GM13977 (cell line): ENCODE results near the gene CMTM7.
"Not testable (repeated sequence)": the region's sequence is repeated elsewhere in the genome, so short reads cannot be mapped to it uniquely, and the experiment has no call there.

Experiments used
- DNase-seq: peaks from one replicate; pipeline ENCODE4 v3.0.0; 2012; ENCODE audit warnings: low spot score
- CTCF ChIP-seq: IDR thresholded peaks from 2 replicates; pipeline ENCODE4 v1.5.1; 2012; ENCODE audit warnings: mild to moderate bottlenecking, control low read depth; ENCODE audit not compliant: insufficient read depth; ENCODE audit errors: extremely low read depth, missing control alignments
- in situ Hi-C: fragments of 300-500 bp; cut with MboI; formaldehyde crosslinking; loops from one replicate; pipeline ENCODE4 v1.12.0; 2022; ENCODE audit warnings: low sequenced_read_pairs, low pct_unique_long_range_greater_than_20kb, mixed read lengths, inconsistent platforms; ENCODE audit not compliant: unreplicated experiment

The CMTM7 gene

DNA sequence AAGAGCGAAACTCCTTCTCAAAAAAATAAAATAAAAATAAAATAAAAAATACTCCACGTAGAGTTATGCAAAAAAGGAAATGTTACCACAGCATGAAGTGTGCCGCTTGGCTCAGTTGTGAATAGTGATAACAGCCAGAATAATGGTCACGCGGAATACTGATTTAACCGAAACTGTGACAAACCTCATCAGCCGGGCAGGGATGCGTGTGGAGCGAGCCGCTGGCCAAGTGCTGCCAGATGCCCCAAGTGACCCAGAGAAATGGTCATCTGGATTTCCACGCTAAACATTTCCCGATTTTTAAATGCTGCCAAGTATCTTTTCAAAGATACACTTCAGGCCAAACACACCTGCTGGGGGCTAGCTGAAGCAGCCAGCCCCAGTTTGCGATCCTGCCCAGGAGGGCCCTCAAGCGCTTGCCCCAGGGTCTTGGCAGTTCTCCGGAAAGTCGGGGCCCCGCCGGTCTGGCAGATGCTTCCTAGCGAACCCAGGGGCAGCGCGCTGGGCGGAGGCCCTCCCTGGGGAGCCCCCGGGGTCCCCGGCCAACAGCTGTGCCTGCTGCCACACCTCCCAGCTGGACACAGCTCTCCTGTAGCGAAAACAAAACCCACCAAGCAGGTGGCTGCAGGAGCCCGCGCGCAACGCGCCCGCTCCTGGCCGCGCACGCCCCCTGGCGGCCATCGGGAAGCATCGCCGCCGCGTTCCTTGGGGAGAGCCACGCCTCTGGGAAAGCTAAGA, 75.8 kb downstream of the CMTM7 start:
- peak; percentile 99 for TF ChIP-seq CTCF
- in situ Hi-C loops: no loop called here
- DNase-seq: peak; percentile 84

DNA sequence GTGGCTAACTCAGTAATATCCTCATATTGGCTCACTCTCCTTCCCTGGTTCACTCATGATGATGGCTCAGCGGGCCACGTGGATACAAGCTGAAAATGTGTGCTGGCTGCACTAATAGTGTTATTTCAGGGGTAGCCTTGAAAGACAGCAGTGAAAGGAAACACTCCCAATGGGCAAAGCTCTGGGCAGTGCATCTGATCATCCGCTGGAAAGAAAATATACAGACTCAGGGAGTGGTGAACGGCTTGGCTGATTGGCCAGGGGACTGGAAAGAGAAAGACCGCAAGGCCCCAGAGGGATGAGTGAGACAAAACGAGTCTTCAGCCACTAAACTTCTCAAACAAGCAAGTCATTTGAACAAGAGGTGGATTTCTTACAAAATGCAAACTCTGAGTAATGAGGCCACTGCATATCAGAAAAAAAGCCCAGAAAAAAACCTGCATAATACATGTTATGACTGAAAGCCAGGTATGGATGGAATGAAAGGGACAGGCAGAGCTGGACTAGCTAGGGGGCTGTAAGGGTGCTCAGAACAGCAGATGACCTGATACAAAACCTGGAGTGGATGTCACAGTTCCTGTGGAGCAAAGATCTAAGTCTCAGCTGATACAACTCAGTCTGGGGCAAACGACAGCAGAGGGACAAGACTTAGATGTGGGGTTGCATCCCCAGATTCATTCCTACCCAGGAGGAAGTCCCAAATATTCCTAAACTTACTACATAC, 77.7 kb downstream of the CMTM7 start:
- in situ Hi-C loops: no loop called here
- peak; percentile 45 for DNase-seq
- TF ChIP-seq CTCF: no peak

- no peak for TF ChIP-seq CTCF
- no peak for DNase-seq
- in situ Hi-C loops: no loop called here
Measured at GRCh38 chr3:32470362-32470761, 78.7 kb downstream of the CMTM7 start.

GRCh38 chr3:32471246-32471645, 79.6 kb downstream of the CMTM7 start:
- in situ Hi-C loops: no loop called here
- no peak for DNase-seq
- TF ChIP-seq CTCF: no peak

- DNase-seq, in situ Hi-C loops: not testable (repeated sequence)
Measured at GRCh38 chr3:32472151-32472550, 80.5 kb downstream of the CMTM7 start.

DNA sequence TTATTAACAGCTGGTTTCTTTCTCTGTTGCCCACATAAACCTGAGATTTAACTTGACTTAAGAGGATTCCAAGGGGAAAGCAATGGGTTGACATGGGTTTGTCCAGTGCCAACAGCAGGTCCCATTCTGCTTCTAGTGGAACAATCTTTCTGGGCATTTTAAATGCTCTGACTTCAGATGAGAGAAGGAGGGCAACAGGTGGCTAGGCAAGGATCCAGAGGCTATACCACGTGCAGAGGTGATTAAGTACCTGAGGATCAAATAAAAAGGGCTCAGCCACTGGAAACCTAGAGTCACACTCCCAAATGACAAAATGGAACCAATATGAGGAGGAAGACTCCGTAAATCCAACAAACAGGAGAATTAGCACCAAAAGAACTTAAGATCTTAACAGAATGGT, 82.5 kb downstream of the CMTM7 start:
- in situ Hi-C loops: no loop called here
- DNase-seq: no peak
- TF ChIP-seq CTCF: no peak

DNA sequence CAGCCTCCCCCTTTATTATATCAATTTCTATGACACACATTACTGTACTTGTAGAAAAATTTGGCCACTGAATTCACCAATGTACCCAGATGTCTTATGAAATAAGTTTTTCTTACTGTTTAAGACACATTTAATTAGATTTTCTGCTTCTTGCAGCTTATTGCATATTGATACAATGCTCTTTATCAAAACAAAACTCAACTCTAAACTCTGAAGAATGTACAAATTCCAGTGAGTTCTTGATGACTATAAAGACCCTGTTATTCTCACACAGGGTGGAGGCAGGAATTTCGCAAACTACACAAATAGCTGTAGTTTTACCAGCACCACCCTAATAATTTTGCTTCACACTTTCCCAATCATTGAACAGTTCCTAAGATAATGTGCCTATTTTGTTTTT, 89.0 kb downstream of the CMTM7 start:
- in situ Hi-C loops: no loop called here
- no peak for DNase-seq
- TF ChIP-seq CTCF: no peak
